Measurements from ENCODE around the gene MRC2. TPM values are rescaled to one million over a fixed set of nuclear protein-coding genes. Genes with fewer than 3 reads are reported as not detected.

Gene MRC2
- total RNA-seq, 1 donor from 2014 or later, result 40.0 TPM

DNA sequence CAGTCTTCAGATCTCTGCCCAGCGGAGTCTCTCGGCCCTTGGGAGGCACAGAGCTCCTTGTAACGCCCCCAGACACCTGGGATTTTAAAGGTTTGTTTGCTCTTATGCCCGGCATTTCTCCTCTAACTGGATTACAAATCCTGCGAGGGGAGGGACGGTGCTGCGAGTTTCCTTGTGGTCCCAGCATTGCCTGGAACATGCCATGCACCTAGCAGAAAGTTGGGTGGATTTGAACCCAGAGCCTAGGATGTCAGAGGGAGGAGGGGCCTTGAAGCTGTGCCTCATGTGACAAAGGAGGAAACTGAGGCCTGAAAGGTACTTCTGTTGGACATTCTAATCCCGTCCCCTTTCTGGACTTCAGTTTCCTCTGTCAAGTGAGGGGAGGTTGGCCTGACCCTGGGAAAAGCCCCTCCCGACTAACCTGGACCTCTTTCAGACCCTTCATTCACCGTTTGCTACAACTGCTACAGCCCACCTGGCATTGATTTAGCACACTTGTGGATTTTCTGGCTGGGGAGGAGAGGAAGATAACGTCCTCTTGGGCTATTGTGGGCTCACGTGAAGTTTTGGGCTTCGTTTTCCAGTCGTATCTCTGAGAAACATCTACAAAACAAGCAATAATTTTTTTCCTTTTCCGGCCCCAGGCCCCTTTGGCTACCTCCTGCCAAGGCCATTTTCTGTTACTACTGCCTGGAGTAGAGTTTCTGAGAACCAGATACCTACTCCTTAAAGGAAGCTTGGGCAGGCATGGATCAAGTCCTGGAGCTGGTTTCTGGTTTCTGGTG is 30.9 kb downstream of the MRC2 start:
- no peak for DNase-seq (ENCODE audit: low spot score)

DNA sequence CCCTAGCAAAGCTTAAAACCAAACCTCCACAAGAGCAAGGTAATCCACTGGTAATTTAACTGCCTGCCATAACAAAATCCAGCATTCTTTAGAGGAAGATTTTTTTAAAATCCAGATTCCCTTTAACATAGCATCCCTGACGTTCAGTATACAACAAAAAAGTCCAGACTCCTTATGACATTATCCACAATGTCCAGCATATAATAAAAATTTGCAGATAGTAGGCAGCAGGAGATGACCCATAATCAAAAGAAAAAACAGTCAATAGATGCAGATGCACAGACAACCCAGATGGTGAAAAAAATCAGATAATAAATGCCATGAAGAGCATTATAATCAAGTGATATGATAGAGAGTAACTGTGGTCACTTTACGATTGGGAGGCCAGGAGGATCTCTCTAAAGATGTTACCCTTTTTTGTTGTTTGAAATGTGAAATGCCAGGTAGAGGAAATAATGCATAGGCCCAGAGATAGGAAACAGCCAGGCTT is 33.2 kb downstream of the MRC2 start:
- no peak for DNase-seq (ENCODE audit: low spot score)

DNA sequence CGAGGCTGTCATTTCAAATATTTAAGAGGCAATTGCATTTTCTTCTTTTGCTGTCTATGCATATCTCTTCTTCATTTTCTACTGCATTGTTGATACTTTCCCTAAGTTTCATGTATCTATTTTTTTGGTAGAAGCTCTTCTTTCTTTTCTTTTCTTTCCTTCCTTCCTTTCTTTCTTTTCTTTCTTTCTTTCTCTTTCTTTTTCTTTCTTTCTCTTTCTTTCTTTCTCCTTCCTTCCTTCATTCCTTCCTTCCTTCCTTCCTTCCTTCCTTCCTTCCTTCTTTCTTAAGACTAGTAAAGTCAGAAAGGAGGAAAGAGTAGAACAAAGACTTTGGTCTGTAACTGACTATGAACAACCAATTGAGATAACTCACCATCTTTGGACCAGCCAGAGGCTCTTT is 33.9 kb downstream of the MRC2 start:
- no peak for DNase-seq (ENCODE audit: low spot score)

DNA sequence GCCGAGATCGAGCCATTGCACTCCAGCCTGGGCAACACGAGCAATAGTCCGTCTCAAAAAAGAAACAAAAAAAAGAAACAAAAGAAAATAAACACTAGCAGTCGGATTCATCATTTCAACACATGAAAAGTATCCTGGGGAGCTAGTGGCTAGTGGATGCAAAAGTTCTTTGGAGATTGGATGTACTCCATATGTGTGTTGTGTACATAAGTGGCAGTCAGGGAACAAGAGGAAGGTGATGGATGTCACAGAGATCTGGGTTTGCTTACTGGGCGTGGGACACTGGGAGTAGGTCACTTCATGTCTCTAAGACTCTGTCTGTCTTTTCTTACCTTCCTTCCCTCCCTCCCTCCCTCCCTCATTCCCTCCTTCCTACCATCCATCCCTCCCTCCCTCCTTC is 35.4 kb downstream of the MRC2 start:
- no peak for DNase-seq (ENCODE audit: low spot score)

DNA sequence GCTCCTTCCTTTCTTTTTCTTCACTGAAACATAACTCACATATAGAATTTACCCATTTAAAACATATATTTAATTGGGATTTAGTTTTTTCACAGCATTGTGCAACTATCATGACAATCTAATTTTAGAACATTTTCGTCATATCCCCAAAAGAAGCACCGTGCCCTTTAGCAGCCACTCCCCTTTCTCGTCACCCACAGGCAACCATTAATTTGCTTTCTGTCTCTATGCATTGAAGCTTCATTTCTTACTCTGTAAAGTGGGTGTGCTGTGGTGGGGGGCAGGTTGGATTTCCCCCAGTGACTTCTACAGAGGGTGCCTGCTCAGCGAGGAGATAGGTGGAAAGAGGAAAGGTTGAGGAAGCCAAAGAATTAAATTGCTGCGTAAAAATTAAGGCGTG is 35.8 kb downstream of the MRC2 start:
- no peak for DNase-seq (ENCODE audit: low spot score)

DNA sequence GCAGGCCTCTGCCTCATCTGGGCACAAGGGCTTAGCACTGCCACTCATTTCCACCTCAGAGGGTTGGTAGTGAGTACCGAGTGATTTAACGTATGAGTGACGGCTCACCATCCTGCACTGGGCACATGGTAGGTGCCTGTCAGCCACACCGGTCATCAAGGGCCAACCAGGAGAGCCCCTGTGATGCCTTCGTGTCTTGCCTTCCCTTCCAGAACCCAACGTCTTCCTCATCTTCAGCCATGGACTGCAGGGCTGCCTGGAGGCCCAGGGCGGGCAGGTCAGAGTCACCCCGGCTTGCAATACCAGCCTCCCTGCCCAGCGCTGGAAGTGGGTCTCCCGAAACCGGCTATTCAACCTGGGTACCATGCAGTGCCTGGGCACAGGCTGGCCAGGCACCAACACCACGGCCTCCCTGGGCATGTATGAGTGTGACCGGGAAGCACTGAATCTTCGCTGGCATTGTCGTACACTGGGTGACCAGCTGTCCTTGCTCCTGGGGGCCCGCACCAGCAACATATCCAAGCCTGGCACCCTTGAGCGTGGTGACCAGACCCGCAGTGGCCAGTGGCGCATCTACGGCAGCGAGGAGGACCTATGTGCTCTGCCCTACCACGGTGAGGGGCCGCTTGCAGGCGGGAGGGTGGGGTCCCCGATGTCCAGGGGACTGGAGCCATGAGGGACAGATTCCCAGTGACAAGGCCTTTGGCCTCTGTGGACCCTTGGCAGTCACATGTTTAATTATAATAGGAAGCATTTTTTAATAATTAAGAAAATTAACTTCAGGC is 37.1 kb downstream of the MRC2 start:
- no peak for DNase-seq (ENCODE audit: low spot score)

DNA sequence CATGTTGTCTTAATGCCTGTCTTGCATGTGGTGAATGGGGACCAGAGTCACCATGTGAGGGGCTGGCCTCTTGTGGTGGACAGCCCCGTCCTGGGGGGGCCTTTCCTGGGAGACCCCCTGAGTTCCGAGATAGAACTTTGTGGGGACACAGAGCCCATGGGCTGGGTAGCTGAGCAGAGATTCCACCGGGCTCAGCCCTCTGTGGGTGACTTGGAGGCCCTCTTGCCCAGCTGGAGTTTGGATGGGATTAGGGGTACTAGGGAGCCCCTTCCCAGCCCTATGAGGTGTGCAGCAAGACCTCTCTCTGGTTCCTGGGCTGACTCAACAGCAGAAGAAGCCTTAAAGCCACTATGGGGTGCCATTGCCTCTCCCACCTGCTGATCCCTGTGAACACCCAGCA is 38.1 kb downstream of the MRC2 start:
- no peak for DNase-seq (ENCODE audit: low spot score)

DNA sequence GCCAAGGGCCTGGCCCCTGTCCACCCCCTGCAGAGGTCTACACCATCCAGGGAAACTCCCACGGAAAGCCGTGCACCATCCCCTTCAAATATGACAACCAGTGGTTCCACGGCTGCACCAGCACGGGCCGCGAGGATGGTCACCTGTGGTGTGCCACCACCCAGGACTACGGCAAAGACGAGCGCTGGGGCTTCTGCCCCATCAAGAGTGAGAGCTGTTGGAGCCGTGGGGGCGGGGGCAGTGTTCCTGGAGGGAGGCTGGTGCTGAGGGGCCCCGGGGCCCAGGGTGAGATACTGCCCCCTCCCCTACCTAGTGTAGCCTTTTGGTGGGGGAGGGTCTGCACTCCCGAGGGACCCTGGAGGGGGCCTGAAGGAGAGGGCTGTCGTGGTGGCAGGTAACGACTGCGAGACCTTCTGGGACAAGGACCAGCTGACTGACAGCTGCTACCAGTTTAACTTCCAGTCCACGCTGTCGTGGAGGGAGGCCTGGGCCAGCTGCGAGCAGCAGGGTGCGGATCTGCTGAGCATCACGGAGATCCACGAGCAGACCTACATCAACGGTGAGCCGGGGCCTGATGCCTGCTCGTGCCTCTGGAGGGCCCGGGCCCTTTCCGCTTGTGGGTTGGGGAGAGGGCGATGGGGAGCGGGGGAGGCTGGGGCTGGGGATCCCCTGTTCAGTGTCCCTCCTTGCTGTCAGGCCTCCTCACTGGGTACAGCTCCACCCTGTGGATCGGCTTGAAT is 38.8 kb downstream of the MRC2 start:
- no peak for DNase-seq (ENCODE audit: low spot score)

DNA sequence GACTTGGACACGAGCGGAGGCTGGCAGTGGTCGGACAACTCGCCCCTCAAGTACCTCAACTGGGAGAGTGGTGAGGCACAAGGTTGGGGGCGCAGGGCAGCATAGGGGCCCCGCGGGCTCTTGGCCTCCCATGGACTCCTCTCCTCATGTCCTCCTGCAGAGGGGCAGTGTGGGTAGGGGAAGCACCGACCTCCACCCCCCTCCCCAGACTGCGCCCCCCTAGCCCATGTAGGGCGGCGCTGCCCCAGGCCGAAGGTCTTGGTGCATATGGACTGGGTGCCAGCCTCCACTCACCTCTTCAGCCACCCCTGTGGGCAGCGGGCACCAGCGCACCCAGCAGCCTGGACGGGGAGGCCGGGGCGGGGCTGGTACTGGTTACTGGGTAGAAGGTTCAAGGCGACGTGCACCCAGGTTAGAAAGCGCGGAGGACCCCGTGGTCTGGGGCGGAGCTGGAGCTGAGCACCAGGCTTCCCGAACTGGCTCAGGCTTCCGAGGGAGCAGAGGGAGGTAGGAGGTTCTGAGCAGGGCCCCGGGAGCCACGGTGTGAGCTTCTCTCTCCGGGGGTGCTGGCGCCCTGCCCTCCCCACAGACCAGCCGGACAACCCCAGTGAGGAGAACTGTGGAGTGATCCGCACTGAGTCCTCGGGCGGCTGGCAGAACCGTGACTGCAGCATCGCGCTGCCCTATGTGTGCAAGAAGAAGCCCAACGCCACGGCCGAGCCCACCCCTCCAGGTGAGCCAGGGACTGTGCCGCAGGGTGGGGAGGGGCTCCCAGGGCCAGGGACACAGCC is 39.5 kb downstream of the MRC2 start:
- DNase-seq (ENCODE audit: low spot score), result no peak

DNA sequence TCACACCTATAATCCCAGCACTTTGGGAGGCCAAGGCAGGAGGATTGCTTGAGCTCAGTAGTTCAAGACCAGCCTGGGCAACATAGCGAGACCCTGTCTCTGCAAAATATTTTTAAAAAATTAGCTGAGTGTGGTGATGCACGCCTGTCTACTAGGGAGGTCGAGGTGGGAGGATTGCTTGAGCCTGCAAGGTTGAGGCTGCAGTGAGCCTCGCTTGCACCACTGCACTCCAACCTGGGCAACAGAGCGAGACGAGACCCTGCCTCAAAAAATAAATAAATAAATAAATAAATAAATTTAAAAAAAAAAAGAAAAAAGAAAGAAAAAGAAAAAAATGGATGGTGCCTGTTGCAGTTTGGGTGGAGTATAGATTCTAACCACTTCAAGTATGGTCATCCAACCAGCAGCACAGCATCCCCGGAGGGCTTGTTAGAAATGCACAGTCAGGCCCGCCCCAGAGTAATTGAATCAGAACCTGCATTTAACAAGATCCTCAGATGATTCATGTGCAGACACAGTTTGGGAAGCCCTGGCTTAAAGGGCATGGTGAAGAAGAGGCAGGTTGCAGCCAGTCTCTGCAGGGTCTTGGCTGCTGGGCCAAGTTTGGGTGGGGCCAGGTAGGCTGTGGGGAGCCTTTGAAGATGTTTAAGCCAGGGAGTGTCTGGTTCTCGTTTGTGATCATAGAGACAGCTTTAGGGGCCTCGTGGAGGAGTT is 40.8 kb downstream of the MRC2 start:
- DNase-seq (ENCODE audit: low spot score), result no peak

DNA sequence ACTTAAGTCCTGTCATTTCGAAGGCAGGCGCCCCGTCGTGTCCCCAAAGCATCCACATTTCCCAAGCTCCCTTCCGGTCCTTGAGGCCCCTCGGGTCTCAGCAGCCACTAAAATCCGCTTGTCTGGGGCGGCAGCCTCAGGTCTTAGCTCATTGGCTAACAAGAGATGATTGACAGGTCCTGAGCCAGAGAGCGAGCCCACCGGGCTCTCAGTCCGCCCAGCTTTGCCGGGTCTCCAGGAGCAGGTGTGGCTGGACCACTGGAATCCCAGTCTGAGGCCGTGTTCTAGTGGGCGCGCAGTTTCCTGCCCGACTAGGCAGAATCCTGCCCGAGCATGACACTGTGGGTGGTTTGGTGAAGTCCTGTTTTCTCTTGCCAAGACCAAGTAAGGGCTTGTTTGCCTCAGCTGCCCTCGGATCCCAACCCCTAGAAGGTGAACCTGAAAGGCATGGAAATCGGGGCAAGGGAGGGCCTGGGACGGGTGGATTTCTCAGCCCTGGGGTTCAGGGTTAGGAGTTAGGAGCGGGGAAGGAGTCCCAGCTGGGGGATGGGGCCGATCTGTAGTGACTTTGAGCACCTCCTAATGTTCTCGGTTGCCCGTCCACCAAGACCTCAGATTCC is 42.8 kb downstream of the MRC2 start:
- peak; percentile 86 for DNase-seq (ENCODE audit: low spot score)

DNA sequence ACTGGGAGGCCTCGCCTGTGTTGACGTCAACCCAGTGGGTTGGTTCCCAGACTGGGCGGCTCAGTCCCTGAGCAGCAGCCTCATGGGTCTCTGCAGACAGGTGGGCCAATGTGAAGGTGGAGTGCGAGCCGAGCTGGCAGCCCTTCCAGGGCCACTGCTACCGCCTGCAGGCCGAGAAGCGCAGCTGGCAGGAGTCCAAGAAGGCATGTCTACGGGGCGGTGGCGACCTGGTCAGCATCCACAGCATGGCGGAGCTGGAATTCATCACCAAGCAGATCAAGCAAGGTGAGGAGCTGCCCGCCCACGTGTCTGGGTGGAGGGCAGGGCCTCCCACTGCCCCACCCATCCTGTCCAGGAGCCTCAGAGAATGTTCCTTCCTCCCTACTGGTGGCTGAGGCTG is 44.1 kb downstream of the MRC2 start:
- peak; percentile 85 for DNase-seq (ENCODE audit: low spot score)

DNA sequence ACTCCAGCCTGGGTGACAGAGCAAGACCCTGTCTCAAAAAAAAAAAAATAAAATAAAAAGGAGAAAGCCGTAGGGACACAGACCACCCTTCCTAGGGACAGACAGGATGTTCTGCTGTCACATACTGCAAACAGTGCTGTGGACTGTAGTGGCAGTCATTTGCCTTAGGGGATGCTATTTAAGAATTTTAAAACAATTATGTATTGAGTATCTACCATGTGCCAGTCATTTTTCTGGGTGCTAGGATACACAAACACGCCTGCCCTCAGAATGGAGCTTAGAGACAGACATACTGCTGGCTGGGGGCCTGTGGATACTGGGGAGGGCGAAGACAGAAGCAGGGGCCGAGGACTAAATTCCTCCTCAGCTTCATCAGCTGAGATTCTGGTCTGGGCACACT is 45.5 kb downstream of the MRC2 start:
- DNase-seq (ENCODE audit: low spot score), result no peak

DNA sequence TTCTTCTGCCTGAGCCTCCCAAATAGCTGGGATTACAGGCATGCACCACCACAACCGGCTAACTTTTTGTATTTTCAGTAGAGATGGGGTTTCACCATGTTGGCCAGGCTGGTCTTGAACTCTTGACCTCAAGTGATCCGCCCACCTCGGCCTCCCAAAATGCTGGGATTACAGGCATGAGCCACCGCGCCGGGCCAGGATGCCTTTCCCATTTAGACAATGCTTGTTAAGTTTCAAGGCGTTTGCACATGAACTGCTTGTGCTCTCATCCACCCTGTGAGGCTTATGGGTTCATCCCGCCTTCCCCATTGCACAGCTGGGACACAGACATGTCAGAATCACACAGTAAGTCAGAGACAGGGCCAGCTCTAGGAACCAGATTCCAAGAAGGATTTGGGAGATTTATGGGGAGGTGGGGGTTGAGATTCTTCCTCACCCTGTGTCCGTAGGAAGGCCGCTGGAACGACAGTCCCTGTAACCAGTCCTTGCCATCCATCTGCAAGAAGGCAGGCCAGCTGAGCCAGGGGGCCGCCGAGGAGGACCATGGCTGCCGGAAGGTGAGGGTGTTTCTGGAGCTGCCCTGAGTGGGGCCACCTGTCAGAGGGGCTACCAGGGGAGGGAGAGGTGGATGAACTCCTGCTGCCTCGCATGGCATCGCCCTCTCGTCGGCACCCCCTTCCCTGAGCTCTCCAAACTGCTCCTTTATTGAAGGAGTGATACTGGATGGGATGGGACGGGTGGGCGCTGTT is 46.3 kb downstream of the MRC2 start:
- no peak for DNase-seq (ENCODE audit: low spot score)

DNA sequence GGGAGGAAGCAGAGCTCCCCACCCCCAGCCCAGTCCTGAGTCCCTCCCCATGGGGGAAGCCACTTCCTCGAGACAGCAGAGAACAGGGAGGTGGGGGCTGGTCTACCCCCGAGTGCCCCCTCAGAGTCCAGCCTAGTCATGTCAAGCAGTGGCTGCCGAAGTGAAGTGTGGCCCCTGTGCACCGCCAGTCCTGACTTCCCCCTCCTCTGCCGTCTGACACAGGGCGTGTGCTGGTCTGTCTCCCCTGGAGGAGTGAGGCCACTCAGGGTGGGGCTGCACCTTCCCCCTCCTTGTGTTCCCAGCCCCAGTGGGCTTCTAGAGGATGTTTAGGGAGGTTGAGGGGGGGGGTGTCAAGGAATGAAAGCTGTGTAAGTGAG is 46.9 kb downstream of the MRC2 start:
- DNase-seq (ENCODE audit: low spot score), result no peak

DNA sequence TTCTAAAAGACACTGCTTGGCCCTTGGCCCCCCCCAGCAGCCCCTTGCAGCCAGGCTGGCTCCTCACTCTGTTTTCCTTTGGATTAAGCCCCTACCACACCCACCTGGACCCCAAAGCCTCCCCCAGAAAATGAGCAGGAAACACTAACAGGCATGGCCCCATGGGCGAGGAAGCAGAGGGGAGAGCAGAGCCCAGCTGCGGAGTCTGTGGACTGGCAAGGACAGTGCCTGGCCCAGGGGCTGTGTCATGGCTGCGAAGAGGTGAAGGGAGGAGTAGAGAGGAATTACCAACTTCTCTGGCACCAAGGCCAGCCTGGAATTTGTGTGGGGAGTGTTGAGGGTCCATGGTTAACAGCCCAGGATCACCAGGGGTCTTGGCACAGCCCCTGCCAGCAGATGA is 47.4 kb downstream of the MRC2 start:
- no peak for DNase-seq (ENCODE audit: low spot score)

DNA sequence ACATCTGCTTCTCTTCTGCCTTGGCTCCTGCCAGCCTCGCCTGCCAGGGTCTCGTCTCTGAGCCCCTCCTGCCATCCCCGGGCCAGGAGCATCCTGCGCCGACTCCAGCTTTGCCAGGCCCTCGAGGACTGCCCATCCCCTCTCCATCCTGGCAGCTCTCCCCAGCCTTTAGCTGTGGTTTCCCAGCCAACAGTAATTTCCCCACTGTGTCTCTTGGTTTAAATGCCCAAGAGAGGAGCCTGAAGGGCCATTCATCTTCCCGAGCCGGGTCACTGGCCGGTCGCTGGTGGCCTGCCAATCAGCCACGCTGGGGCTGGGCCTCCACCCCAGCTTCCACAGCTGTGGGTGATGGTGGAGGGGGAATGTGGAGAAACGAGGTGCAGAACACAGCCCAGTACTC is 47.8 kb downstream of the MRC2 start:
- DNase-seq (ENCODE audit: low spot score), result no peak

DNA sequence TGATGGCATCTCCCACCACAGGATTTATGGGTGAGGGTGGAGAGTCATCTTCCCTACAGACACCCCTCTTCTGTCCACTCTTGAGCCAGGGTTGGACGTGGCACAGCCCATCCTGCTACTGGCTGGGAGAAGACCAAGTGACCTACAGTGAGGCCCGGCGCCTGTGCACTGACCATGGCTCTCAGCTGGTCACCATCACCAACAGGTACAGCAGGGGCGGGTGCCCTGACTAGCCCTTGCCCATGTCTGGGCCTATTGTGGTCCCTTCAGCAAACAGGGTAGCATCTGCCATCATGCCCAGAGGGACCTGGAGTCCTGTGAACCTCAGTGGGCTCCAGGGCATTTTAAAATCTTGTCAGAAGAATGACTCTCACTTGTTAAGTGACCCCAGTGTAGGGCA is 48.2 kb downstream of the MRC2 start:
- no peak for DNase-seq (ENCODE audit: low spot score)

DNA sequence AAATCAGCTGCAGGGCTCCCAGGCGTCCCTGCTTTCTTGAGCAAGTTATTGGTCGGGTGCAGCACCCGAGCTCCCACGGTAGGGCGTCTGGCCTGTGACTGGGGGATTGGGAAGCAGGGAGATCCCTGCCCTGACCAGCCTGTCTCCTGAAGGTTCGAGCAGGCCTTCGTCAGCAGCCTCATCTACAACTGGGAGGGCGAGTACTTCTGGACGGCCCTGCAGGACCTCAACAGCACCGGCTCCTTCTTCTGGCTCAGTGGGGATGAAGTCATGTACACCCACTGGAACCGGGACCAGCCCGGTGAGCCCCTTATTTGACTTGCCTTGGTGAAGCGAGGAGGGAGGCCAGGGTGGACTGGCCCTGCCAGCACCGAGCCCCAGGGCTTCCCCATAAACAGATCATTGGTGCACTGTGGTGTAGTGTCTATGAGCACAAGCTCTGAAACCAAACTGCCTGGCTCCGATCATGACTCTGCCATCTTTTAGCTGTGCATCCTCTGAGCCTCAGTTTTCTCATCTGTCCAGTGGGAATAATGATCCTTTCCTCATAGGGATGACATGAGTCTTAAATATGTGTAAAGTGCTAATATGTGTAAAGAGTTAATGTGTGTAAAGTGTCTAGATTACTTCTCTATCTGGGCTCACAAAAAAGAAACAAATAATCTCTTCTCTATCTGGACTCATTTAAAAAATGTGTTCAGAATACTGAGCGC is 48.9 kb downstream of the MRC2 start:
- DNase-seq (ENCODE audit: low spot score), result no peak

All from ureter (tissue), 1 donor.